Stimulated activated CD4-positive, alpha-beta T cell treated with anti-CD3 and anti-CD28 coated beads, Interleukin-1b, Interleukin-23, amount 100 ng/mL, for 1 hour (primary cell): ENCODE measurements around the gene NPTX2.

Experiments used
- DNase-seq, 2 donors: peaks; one replicate each; pipeline ENCODE4 v3.0.0-alpha.2; 2020; ENCODE audit warnings: low read depth in 2 of 2

NPTX2 gene

GRCh38 chr7:98618786-98619185, 1.7 kb downstream of the NPTX2 start:
- no peak for DNase-seq

GRCh38 chr7:98619450-98620321, 2.6 kb downstream of the NPTX2 start:
- DNase-seq, result no peak

- DNase-seq, result no peak
These were observed 4.7 kb downstream of the NPTX2 start for GRCh38 chr7:98621573-98622482.

- DNase-seq, result no peak
These were observed 5.8 kb downstream of the NPTX2 start for GRCh38 chr7:98622926-98623325.

GRCh38 chr7:98624846-98625420, 7.8 kb downstream of the NPTX2 start:
- DNase-seq, result no peak

GRCh38 chr7:98626460-98627412, 9.7 kb downstream of the NPTX2 start:
- DNase-seq, result no peak

- DNase-seq, result no peak
These were observed 10.3 kb downstream of the NPTX2 start for GRCh38 chr7:98627413-98627790.

- no peak for DNase-seq
These were observed 11.3 kb downstream of the NPTX2 start for GRCh38 chr7:98628418-98628817.

GRCh38 chr7:98629001-98629431, 11.9 kb downstream of the NPTX2 start:
- no peak for DNase-seq

GRCh38 chr7:98630149-98630548, 13.1 kb downstream of the NPTX2 start:
- DNase-seq, result no peak

GRCh38 chr7:98630770-98631169, 13.7 kb downstream of the NPTX2 start:
- DNase-seq, result no peak

- DNase-seq, result no peak
These were observed 21.8 kb downstream of the NPTX2 start for GRCh38 chr7:98638853-98639252.

- DNase-seq, result no peak
These were observed 23.3 kb downstream of the NPTX2 start for GRCh38 chr7:98640375-98640774.

GRCh38 chr7:98641646-98642500, 24.8 kb downstream of the NPTX2 start:
- no peak for DNase-seq

- DNase-seq, result no peak
These were observed 26.3 kb downstream of the NPTX2 start for GRCh38 chr7:98643236-98643985.

GRCh38 chr7:98646465-98646864, 29.4 kb downstream of the NPTX2 start:
- DNase-seq, result no peak

- DNase-seq, result no peak
These were observed 30.2 kb downstream of the NPTX2 start for GRCh38 chr7:98647326-98647725.

GRCh38 chr7:98651760-98652159, 34.7 kb downstream of the NPTX2 start:
- DNase-seq, result no peak

- no peak for DNase-seq
These were observed 36.7 kb downstream of the NPTX2 start for GRCh38 chr7:98653601-98654310.
